Fibroblast of skin of back (primary cell): ENCODE results near the gene TBC1D17.
A peak's percentile ranks its signal among the peaks of the same experiment; 100 is the strongest.

Source experiments
- DNase-seq: peaks from one replicate; pipeline ENCODE4 v3.0.0-alpha.2; 2013

TBC1D17 gene

GRCh38 chr19:49894879-49895565 lies 17.5 kb downstream of the TBC1D17 start:
- DNase-seq, result no peak

DNA sequence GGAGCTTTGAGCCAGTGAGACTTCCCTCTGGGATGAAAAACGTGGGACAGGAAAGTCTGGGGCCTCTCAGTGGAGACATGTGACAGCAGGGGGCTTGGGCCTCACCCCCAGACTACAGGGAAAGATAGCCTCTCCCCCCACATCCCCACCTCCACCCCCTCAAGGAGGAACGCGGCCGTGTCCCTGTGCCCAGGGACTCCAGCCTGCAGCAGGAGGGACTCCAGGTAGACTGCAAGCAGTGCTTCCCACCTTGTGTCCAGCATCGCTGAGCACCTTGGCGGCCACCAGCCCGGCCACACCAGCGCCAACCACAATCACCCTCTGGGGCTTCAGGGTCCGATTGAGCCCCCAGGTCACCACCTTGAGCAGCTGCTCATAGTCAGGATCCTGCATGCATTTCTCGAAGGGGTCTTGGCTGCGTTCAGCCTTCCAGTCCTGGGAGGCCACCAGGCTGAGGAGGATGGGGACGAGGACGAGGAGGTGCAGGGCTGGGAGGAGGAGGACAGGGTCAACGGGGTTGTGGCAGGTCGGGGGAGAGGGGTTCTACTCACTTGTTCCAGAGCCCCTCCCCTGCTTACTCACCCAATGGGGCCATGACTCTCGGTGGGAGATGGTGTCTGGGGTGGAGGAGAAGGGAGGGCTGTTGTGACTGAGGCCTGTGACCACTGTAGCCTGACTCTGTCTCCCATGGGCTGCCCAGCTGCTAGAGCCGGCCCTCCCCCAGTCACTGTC lies 18.2 kb downstream of the TBC1D17 start:
- DNase-seq, result no peak

- DNase-seq, result no peak
Measured at GRCh38 chr19:49896863-49897621, 19.5 kb downstream of the TBC1D17 start, which contains the start of gene IL4I1. Gene IL4I1 (minus strand): TSS chr19:49896887. CDS start chr19:49896160, 727 bp downstream.

GRCh38 chr19:49904136-49904535 lies 26.6 kb downstream of the TBC1D17 start:
- no peak for DNase-seq

DNA sequence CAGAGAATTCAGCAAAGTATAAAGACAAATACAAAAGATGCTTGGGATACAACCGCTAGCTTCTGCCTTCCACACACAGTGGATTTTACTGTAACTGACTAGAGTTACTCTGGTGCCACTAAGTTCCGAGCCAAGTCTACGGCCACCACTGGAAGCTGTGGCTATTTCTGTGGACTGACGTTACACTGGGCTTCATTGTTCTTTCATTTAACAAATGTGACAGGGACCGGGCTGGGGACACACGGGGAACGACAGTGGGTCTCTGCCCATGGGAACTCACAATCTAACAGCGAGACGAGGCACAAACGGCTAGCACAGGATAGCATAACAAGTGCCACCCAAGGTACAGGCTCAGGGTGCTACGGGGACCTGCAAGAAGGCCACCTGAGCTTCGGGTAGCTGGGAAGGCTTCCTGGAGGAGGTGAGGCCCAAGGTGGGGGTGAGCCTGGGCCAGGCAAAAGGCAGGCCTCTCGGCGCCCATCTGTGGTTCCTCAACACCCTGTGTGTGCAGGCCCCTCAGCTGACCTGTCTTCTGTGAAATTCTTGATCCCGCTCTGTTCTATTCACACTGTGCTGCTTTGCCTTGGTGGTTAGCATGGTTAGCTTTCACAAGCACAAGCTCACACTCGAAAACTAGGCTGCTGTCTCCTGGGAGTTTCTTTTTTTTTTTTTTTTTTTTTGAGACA lies 29.5 kb downstream of the TBC1D17 start:
- DNase-seq, result no peak

DNA sequence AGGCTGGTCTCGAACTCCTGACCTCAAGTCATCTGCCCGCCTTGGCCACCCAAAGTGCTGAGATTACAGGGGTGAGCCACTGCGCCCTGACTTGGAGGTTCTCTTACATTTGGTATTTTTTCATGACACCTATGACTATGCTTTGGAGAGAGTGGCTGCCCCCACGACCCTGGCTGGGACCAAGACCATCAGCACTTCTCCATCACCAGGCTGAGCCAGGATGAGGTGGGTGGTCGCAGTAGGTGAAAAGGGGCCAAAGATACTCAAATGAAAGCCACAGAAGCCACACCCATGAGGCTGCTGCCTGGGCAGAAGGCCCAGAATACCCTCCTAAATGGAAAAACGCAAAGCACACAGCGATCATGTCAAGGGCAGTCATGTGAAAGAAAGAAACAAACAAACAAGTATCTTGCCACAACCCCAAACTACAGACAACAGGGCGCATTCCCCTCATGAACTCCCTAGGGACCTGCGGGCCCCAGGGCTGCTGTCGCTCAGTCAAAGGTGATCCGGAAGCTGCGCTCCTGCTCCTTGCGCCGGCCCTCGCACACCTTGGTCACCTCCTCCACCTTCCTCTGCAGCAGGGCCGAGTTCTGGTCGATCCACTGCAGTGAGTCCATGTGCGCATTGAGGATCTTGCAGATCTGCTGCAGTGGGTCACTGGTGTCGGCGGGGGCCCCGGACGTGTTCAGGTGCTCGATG lies 30.4 kb downstream of the TBC1D17 start:
- no peak for DNase-seq

GRCh38 chr19:49908480-49909420 lies 31.2 kb downstream of the TBC1D17 start:
- no peak for DNase-seq

DNA sequence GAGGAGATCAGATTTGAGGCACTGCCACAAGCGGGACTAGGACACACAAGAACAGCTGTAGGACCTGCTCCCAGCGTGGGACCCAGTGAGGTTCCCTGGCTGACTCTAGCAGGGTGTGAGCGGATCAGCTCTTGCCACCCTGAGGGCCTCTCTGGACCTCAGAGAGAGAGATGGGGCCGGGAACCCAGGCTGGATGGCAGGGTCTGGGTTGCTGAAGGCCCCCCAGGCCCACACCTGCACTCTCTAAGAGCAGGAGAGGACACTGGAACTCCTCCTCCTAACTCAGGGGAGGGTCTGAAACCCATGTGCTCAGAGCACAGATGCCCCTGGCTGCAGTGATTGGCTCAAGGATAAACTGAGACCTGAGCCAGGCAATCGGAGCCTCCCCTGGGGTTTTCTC lies 32.7 kb downstream of the TBC1D17 start:
- no peak for DNase-seq

- no peak for DNase-seq
Measured at GRCh38 chr19:49911381-49912145, 34.1 kb downstream of the TBC1D17 start.

DNA sequence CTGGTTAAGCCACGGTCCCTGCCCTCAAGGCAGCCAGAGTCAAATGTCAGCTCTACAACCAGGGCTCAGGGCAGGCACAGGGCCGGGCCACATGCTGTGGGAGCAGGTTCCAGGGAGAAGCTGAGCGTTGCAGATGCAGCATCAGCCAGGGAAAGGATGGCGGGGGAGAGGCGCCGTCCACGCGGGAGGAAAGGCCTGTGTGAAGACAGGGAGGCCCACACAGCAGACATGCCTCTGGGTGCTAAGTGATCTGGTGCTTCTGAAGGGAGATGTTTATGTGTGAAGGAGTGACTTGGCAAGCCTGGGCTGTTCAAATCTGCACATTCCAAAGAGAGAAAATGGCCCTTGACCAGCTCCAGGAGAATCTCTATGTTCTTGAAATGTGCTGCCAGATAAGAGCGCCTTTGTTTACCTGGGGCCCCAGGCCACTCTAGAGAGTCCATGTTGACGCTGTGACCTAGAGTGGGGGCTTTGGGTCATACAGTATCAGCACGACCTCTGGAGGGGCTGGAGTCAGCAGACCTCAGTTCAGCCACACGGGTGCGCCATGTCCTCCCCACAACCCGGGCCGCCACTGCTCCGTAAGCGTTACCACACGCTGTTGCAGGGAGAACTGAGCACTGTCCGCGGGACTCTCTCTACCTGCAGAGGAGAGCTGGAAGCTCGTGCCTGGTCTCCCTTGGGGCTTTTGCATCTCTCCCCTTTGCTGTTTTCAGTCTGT lies 35.6 kb downstream of the TBC1D17 start:
- no peak for DNase-seq

- no peak for DNase-seq
Measured at GRCh38 chr19:49913720-49914119, 36.2 kb downstream of the TBC1D17 start.

DNA sequence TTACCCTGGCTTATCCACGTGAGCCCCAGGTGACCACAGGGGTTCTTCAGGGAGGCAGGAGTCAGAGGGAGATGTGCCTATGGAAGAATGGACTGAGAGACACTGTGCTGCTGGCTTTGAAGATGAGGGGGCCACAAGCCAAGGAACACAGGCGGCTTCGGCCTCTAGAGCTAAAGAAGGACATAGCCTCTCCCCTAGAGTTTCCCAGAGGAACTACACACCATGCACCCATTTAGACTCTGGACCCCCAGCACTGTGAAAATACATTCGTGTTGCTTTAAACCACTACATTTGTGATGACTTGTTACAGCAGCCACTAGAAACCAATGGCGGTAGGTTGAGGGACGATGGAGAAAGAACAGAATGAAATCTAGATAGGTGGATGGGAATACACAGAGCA lies 37.8 kb downstream of the TBC1D17 start:
- no peak for DNase-seq

- DNase-seq, result no peak
Measured at GRCh38 chr19:49916839-49917733, 39.6 kb downstream of the TBC1D17 start.

DNA sequence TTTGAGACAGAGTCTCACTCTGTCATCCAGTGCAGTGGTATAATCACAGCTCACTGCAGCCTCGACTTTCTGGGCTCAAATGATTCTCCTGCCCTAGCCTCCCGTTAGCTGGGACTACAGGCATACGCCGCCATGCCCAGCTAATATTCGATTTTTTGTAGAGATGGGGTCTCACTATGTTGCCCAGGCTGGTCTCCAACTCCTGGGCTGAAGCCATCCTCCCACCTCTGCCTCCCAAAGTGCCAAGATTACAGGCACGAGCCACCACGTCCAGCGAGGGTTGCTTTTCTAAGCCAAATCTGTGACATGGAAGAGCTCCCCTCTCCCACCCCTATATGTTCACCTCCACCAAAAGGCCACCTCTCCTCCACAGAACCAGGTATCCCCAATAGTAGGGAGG lies 40.6 kb downstream of the TBC1D17 start:
- no peak for DNase-seq

DNA sequence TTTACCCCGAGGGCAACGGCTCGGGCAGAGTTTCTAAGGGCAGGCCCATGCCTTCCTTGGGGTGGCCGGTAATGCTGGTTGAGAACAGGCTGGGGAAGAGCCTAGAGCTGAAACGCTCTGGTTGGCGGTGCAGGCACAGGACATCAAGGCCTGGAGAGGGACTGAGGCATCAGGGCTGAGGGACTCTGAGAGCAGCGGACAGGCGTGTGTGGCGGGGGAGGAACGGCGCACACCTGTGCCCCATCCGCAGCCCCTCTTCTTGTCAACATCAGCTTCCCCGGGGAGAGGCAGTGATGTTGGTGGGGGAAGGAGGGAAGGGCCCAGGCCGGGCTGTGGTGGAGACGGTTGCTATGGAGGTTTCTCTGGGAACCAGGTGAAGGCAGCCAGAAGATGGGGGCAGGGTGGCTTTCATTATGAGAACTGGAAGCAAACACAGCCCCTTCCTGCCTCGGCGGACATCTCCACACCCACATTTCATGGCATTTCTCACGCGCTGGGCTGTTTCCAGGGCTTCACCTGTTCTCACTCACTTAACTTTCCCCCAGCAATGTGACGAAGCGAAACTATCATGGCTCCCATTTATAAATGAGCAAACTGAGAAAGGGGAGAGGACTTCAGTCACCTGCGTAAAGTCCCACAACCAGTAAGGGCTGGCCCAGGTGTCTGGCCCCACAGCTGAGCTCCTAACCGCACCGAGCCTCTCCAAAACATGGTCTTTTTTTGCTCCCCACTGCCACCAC lies 43.3 kb downstream of the TBC1D17 start:
- DNase-seq, result no peak

DNA sequence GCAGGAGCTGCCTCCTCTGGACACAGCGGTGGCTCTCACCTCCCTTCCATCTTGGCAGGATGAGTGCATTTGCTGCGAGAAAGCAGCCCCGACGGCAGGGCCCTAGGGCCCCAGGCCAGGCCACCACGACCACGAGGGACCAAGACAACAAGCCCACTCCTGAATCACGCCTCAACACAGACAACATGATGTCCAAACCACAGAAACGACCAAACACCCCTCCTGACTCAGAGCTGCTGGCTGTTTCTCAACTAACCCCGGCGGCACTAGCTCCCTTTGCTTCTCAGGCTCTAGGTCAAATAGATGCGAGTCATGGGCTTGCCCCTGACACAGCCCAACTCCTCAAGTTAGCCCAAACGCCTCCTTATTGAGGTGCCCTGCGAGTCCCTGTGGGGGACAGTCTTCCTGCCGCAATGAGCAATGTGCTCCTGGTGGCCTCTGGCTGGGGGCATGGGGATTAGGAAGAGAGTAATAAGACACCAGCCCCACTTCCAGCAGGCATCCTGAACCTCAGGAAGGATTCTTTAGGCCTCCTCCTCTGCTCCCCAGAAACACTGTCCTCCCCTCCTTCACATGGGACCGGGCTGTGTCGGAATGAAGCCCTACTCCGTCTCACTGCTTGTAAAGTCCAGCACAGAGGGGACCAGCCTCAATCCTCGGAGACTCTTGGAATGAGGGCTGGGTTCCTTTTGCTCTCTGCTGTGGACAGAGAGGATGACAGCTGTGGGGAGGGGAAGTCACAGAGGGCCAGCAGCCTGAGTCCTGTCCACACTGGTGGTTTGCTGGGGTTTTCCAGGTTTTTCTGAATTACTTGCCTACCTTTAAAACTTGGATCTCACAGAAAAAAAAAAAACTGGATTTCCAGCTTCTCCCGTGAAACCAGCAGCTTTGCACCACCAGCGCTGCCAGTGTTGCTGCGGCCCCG lies 44.6 kb downstream of the TBC1D17 start:
- peak; percentile 35 for DNase-seq
